ENCODE results near the gene MNS1.
"Not testable (repeated sequence)": the region's sequence is repeated elsewhere in the genome, so short reads cannot be mapped to it uniquely, and the experiment has no call there.

The MNS1 gene

DNA sequence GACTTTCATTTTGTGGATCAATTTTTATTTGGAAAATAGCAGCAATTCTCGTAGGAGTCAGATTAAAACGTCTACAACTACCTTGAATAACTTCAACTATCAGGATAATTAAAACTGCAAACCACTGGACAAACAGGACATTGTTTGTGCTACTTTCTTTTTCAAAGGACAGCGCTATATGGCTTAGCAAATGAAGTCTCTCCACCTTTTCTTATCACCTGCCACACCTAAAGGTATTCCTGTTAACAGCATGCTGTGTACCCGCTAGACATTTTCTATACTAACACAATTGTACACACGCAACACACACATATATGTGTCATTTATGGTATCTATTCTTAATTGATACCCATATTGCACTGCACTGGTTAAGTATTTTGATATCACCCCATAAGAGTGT, 19.2 kb downstream of the MNS1 start:
- no peak for DNase-seq (ENCODE audit: low spot score)

DNA sequence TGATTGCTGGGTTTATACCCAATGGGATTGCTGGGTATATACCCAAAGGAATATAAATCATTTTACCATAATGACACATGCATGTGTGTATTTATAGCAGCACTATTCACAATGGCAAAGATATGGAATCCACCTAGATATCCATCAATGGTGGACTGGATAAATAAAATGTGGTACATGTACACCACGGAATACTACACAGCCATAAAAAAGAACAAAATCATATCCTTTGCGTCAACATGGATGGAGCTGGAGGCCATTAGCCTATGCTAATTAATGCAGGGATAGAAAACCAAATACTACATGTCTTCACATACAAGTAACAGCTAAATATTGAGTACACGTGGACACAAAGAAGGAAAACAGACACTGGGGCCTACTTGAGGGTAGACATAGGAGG, 22.6 kb downstream of the MNS1 start:
- DNase-seq (ENCODE audit: low spot score): no peak

DNA sequence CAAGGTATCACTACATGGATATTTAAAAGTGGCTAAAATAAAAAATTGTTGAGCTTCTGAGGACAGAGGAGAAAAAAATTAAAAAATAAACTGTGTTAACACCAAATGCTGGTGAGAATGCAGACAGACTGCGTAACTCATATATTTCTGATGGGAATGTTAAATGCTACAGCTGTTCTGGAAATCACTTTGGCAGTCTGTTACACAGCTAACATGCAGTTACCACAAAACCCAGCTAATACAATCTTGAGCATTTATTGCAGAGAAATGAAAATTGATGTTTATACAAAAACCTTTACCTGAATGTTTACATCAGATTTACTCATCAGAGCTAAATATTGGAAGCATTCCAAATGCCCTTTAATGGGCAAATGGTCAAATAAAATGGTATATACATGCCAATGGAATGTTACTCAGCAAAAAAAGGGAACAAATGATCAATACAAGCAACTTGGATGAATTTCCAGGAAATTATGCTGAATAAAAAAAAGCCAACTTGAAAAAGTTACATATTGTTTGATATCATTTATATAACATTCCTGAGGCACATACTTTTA, 24.6 kb downstream of the MNS1 start:
- no peak for DNase-seq (ENCODE audit: low spot score)

DNA sequence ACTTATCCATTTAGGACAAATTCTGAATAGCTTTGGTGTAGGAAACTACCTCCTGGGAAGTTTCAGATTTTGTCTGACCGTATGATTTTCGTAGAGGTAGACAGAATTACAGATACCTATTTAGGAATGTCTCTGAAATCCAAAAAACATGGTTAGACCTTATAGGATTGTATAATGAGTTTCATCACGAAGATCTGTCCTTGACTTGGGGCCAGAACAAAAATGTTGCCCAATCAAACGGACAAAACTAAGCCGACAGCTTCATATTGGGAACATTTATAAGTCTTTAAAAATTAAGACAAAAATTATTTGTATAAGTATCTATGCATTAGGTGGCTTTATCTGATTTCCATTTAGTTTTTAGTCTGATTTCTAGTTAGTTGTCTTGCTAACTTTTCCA, 32.6 kb downstream of the MNS1 start:
- no peak for DNase-seq (ENCODE audit: low spot score)

DNA sequence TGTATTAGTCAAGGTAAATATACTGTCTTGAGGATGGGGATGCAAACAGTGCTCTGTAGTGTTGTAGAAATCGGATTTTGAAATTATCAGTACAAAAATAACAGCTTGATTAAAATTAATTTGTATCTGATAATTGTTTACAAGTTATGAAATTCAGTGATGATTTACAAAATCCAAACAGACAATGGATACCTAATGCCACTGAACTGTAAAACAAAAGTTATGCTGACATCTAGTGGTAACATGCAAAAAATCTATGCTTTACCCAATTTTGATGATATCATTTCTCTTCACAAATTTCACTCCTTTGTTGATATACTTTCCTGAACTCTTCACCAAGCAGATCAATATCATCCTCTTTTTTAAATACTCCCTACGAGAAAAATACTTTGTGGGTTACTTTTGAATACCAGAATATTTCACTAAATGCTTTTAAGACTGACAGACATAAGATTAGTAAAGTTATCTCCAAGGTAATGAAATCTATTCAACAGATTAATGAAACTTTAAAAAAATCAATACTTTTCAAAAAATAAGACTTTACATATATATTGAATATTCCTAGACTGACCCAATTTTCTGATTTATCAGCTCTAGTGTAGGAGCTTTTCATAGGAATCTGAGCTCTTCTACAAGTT, 36.0 kb downstream of the MNS1 start:
- DNase-seq (ENCODE audit: low spot score): peak; percentile 38

DNA sequence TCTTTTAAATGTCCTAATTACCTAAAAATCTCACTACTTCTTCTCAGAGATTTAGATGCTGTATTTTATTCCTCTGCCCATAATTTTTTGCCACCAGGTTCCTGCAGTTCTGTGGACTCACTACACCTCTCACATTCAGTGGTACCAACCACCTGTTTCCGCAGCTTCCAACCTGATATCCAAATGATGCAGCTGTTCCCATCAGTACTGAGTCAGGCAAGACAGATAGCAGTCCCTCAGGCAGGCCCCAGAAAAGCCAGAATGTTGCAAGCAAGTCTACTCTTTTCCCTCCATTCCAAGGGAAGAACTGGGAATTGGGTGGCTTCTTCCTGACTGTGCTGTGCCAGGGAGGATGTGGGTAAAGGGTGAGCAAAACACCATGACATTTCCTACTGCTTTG, 39.0 kb downstream of the MNS1 start:
- no peak for DNase-seq (ENCODE audit: low spot score)

DNA sequence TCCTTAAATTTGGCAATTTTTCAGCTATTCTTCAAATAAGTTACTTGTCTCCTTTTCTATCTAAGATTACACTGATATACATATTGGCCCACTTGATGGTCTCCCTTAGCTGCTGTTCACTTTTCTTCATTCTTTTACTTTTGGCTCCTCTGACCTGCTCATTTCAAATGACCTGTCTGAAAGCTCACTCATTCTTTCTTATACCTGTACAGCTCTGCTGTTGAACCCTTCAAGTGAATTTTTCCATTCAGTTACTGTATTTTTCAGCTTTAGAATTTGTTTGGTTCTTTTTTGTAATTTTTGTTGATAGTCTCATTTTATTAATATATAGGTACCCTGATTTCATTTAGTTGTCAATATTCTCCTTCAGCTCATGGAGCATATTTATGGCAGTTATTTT, 39.7 kb downstream of the MNS1 start:
- DNase-seq (ENCODE audit: low spot score): no peak

DNA sequence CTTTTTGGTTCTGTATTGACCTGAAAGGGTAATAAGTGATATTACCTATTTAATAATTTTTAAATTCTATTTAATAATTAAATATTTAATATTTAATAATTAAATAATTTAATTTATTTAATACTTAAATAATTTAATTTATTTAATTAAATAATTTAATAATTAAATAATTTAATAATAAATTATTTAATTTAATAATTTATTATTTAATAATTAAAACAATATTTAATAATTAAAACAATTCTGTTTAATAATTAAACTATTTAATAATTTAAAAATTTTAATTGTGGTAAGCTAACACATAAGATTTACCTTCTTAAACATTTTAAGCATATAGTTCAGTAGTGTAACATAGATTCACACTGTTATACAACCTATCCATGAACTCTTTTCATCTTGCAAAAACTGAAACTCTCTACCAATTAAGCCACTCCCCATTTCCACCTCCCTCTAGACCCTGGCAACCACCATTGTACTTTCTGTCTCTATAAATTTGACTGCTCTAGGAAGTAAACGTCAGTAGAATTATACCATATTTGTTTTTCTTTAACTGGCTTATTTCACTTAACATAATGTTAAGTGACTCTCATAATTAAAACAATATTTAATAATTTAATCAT, 51.7 kb downstream of the MNS1 start:
- DNase-seq (ENCODE audit: low spot score): not testable (repeated sequence)

DNA sequence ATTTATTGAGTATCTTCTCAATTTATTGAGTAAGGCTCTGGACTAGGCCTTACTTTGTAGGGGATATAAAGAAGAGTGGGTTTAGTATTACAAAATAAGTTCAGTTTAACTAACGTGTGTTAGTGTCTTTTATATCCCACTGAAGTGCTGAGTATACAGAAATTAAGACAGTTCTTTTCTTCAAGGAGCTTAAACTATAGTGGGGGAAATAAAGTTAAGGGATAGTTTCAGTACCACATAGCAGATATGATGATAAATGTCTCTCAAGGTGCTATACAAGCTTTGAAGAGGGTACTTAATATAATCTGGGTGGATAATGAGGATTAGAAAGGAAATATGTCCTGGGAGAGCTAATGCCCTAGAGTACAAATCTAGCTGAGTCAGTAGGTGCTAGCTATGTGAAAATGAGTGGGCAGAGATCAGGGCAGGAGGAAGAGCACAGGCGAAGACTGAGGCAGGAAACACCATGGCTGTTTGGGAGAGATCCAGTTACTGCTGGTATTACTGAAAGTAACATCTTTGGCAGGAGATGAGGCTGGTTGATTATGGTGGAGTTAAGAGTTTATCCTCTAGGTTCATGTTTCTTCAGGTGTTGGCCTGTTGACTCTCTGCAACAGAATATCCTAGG, 53.7 kb downstream of the MNS1 start:
- DNase-seq (ENCODE audit: low spot score): no peak

DNA sequence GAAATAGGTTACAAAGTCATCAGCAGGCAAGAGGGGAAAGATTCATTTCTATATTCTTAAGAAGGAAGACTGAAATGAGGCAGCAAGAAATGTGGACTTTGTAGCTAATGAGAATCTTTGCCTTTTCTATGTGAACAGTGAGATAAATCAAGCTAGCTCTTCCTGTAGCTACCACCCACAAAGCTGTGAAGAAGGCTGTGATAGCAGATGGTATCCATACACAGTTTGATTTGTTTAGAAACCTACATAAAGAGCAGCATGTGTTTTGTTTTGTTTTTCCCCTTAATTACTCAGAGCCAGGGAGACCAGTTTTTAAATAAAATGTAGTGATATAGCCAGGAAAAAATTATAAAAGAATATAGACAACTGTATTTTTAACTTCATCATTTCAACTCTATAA, 54.2 kb downstream of the MNS1 start:
- no peak for DNase-seq (ENCODE audit: low spot score)

DNA sequence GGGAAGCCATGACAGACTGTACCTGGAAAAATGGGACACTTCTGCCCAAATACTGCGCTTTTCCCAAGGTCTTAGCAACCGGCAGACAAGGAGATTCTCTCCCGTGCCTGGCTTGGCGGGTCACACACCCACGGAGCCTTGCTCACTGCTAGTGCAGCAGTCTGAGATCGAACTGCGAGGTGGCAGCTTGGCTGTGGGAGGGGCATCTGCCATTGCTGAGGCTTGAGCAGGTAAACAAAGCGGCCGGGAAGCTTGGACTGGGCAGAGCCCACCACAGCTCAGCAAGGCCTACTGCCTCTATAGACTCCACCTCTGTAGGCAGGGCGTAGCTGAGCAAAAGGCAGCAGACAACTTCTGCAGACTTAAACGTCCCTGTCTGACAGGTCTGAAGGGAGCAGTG, 65.7 kb downstream of the MNS1 start:
- DNase-seq (ENCODE audit: low spot score): not testable (repeated sequence)

DNA sequence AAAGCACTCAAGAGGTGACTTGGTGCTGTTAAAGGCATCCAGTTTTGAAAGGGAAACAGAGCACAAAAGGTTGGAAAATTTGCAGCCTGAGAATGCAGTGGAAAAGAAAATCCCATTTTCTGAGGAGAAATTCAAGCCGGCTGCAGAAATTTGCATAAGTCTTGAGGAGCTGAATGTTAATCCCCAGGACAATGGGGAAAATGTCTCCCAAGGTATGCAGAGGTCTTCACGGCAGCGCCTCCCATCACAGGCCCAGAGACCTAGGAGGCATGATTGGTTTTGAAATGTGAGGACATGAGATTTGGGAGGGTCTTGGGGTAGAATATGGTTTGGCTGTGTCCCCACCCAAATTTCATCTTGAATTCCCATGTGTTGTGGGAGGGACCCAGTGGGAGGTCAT, 67.6 kb downstream of the MNS1 start:
- DNase-seq (ENCODE audit: low spot score): not testable (repeated sequence)

DNA sequence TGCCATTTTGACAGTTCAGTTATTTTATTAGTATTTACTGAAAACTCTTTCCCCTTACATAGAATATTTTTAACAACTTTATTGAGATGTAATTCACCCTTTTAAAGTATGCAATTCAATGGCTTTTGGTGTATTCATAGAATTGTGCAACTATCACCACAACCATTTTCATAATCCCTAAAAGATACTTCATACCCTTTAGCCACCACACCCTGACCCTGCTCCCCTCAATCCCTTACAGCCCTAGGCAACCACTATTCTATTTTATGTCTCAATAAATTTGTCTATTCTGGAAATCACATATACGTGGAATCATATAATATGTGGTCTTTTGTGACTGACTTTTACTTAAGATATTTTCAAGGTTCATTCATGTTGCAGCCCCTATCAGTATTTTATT, 70.0 kb downstream of the MNS1 start:
- no peak for DNase-seq (ENCODE audit: low spot score)

DNA sequence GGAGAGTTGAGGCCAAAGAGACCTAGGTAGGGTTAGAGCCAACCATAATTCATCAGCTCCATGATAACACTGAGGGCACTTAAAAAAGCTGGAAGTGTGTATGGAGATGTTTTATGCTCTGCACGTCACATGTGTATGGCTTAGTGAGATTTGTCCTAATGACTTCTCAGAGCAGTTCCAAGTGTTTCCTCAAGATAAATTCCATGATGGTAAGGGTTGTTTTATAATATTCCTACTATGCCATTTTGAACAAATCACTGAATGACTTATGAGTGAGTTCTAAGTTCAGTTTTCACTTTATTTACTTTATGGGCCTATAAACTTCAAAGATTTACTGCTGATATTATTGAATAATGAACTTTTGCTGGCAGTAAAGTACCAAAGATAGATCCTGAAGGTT, 71.7 kb downstream of the MNS1 start:
- DNase-seq (ENCODE audit: low spot score): no peak

DNA sequence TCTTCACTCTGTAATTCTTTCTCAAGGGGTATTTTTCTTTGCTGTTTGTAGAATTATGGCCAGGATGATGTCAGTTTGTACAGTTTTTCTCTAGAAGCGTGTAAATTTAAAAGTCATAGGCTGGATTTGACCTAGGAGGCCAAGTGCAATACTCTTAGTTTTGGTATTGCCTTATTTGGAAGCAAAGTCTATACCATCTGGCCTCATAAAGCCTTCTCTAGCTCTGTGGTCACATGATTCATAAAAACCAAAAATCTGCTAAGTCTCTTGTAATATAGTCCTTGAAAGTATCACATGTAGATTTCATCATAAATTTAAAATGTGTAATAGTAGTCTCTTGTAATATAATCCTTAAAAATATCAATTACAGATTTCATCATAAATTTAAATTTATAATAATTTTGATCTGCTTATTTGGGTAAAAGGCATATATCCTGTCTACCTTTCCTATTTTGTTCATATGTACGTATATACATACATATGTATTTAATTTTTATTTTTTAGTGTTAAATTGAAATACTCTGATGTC, 74.1 kb downstream of the MNS1 start:
- DNase-seq (ENCODE audit: low spot score): no peak

DNA sequence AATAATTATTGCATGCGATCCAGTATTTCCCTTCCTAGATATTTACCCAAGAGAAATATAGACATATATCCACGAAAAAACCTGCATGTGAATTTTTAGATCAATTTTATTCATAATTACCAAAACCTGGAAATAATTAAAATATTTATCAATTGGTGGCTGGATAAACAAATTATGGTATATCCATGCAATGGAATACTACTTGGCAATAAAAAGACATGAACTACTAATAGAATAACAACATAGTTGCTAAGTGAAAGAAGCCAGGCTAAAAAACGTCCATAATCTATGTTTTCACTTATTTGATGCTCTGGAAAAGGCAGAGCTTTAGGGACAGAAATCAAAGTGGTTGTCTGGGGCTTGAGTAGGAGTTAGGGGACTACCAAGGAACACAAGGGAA, 79.0 kb downstream of the MNS1 start:
- no peak for DNase-seq (ENCODE audit: low spot score)

DNA sequence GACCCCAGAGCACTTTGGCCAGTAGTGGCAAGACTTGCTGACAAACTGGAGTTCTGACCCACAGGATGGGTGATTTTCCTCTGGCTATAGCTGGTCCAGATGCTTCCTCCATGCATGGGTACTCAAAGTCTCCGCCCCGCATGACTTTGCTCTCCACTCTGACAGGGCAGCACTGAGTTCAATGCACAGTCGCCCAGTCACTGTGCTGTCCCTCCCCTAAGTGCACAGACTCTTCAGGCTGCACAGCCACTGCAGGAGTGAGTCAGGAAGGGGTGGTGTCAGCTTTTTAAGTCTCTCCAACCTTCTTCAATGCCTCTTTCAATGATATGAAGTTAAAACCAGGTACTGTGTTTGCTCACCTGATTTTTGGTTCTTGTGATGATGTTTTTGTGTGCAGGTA, 81.9 kb downstream of the MNS1 start:
- DNase-seq (ENCODE audit: low spot score): no peak

Data from germinal center (tissue), 1 donor.